Gastrocnemius medialis (tissue), 4 donors: ENCODE measurements around the gene CSF3. TPM values are rescaled to one million over a fixed set of nuclear protein-coding genes. Genes with fewer than 3 reads are reported as not detected.
A peak's percentile ranks its signal among the peaks of the same experiment; 100 is the strongest.

Source experiments
- ATAC-seq, 2 donors: fragments of 150-250 bp; one replicate each; pipeline ENCODE4 v1.9.1; 2016
- DNase-seq, 2 donors: peaks; one replicate each; pipeline ENCODE4 v3.0.0-alpha.2; 2019
- H3K27ac ChIP-seq, 4 donors: fragments of 200-600 bp; sonication (generic); 1 replicate in 1 of 4; 2 replicates in 3 of 4; pipeline ENCODE4 v1.5.1; 2016 to 2018; ENCODE audit warnings: mild to moderate bottlenecking in 2 of 4, moderate library complexity in 1 of 4
- H3K27me3 ChIP-seq, 3 donors: fragments of 200-600 bp; sonication (generic) in 2 of 3; 1 replicate in 1 of 3; 2 replicates in 2 of 3; pipeline versions ENCODE4 v1.5.1 to v1.6.0; 2016 to 2019; ENCODE audit warnings: mild to moderate bottlenecking in 1 of 3, moderate library complexity in 1 of 3
- H3K36me3 ChIP-seq, 2 donors: fragments of 200-600 bp; sonication (generic) in 1 of 2; one replicate each; pipeline ENCODE4 v1.5.1; 2017 to 2018
- H3K4me1 ChIP-seq, 2 donors: fragments of 200-600 bp; sonication (generic) in 1 of 2; one replicate each; pipeline ENCODE4 v1.5.1; 2016 to 2017; ENCODE audit warnings: mild to moderate bottlenecking in 2 of 2
- H3K4me3 ChIP-seq, 4 donors: fragments of 200-600 bp; sonication (generic) in 3 of 4; 1 replicate in 1 of 4; 2 replicates in 3 of 4; pipeline ENCODE4 v1.5.1; 2016 to 2019; ENCODE audit warnings: mild to moderate bottlenecking in 2 of 4
- H3K9me3 ChIP-seq, 3 donors: fragments of 200-600 bp; sonication (generic) in 2 of 3; 1 replicate in 1 of 3; 2 replicates in 2 of 3; pipeline ENCODE4 v1.5.1; 2016 to 2019
- POLR2A ChIP-seq, 2 donors: fragments of 450-650 bp; IDR thresholded peaks; one replicate each; pipeline ENCODE4 v1.6.1; 2017; ENCODE audit warnings: antibody characterized with exemption in 2 of 2, mild to moderate bottlenecking in 2 of 2, moderate library complexity in 2 of 2
- in situ Hi-C, 4 donors: fragments of 200-750 bp; cut with MboI; loops; one replicate each; pipeline versions ENCODE4 v1.15.0 to v1.8.0; 2017; ENCODE audit warnings: low sequenced_read_pairs in 4 of 4
- intact Hi-C: fragments of 100-400 bp; cut with DNase I; formaldehyde crosslinking; loops from one replicate; pipeline ENCODE4 v1.15.1; 2023; ENCODE audit warnings: low total_unique reads
- total RNA-seq, 4 donors: library from RNA; depleted of rRNA; stranded (reverse); fragments of >200 nt; gene quantifications; one replicate each; pipeline versions ENCODE4 v1.1.0 to v1.2.3, GENCODE V29; 2016
- TF ChIP-seq, protein P1 (sequence below), 5 experiments: fragments of 450-650 bp in 3 of 5; fragments of 200-600 bp in 2 of 5; sonication (generic) in 2 of 5; IDR thresholded peaks in 4 of 5; conservative IDR thresholded peaks in 1 of 5; 1 replicate in 4 of 5; 2 replicates in 1 of 5; pipeline ENCODE4 v1.5.1; 2016 to 2019; ENCODE audit warnings: antibody characterized with exemption in 5 of 5, mild to moderate bottlenecking in 3 of 5, moderate library complexity in 3 of 5

The CSF3 gene
- total RNA-seq, 4 donors from 2014 or later, result 11.4 to 20.6 (median 16.3) TPM

DNA sequence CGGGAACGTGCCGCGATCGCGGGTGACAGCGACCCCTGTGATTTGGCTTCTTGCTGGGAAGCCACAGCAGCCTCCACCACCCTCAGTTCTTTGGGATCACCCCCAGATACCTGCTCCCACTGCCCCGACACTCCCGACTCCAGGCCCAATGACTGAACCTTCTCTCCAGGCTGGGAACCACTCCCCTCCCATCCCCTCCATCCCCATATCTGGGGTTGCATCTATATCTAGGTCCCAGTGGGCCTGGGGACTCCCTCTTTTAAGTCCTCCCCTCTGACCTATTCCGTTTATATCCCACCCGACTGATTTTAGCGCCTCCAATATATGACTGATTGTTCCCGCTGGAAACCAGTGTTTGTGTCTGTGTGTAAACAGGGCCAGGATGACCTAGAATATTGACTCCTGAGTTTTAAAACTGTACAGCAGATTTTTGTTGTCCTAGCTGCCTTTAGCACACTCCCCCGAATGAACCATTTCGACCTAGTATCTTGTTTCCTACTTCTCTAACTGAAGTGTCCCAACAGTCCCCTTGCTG, 34.0 kb upstream of the CSF3 start:
- peaks cover 0 to 22% of the 10 kb centered on the region in 2 donors for H3K36me3 ChIP-seq
- peaks cover 0 to 5% (median 2%) of the 10 kb centered on the region in 3 donors for H3K27me3 ChIP-seq
- in situ Hi-C loops (no loop called here), intact Hi-C loops (loop anchor here (2.0 to 5.0 kb wide), 2 partner anchors 54 to 109 kb away; partner anchors contain the start of genes LRRC3C and ORMDL3)
- peak in 1 of 2 donors; percentile 2 for ATAC-seq
- peaks cover 18 to 22% of the 10 kb centered on the region in 2 donors for H3K4me1 ChIP-seq
- H3K9me3 ChIP-seq, result no peaks in the 10 kb centered on the region
- DNase-seq, result no peak
- H3K27ac ChIP-seq, result peak overlapping the region; percentile 94 to 99 (median 96)
- H3K4me3 ChIP-seq, result peak overlapping the region; percentile 88 to 98 (median 94)
- TF ChIP-seq, protein P1, sequence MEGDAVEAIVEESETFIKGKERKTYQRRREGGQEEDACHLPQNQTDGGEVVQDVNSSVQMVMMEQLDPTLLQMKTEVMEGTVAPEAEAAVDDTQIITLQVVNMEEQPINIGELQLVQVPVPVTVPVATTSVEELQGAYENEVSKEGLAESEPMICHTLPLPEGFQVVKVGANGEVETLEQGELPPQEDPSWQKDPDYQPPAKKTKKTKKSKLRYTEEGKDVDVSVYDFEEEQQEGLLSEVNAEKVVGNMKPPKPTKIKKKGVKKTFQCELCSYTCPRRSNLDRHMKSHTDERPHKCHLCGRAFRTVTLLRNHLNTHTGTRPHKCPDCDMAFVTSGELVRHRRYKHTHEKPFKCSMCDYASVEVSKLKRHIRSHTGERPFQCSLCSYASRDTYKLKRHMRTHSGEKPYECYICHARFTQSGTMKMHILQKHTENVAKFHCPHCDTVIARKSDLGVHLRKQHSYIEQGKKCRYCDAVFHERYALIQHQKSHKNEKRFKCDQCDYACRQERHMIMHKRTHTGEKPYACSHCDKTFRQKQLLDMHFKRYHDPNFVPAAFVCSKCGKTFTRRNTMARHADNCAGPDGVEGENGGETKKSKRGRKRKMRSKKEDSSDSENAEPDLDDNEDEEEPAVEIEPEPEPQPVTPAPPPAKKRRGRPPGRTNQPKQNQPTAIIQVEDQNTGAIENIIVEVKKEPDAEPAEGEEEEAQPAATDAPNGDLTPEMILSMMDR (IDR thresholded peaks at IDR 0.05 in 4 of 5, conservative IDR thresholded peaks at IDR 0.05 in 1 of 5), result no peak
- no peak for TF ChIP-seq POLR2A (IDR thresholded peaks at IDR 0.05)

- H3K4me1 ChIP-seq, result peaks cover 18 to 22% of the 10 kb centered on the region in 2 donors
- TF ChIP-seq, protein P1 (IDR thresholded peaks at IDR 0.05 in 4 of 5, conservative IDR thresholded peaks at IDR 0.05 in 1 of 5), result no peak
- TF ChIP-seq POLR2A (IDR thresholded peaks at IDR 0.05), result no peak
- peak overlapping the region; percentile 88 to 98 (median 94) for H3K4me3 ChIP-seq
- no peak for ATAC-seq
- H3K9me3 ChIP-seq, result no peaks in the 10 kb centered on the region
- no peak for DNase-seq
- in situ Hi-C loops (no loop called here), intact Hi-C loops (loop anchor here (2.0 to 5.0 kb wide), 2 partner anchors 55 to 110 kb away; partner anchors contain the start of genes LRRC3C and ORMDL3)
- peaks cover 0 to 28% of the 10 kb centered on the region in 2 donors for H3K36me3 ChIP-seq
- peak overlapping the region; percentile 94 to 99 (median 96) for H3K27ac ChIP-seq
- peaks cover 0 to 2% (median under 1%) of the 10 kb centered on the region in 3 donors for H3K27me3 ChIP-seq
Measured at GRCh38 chr17:39981766-39982375, 33.4 kb upstream of the CSF3 start.

- intact Hi-C loops (no loop called here), in situ Hi-C loops (no loop called here)
- H3K27me3 ChIP-seq, result no peaks in the 10 kb centered on the region
- TF ChIP-seq, protein P1 (IDR thresholded peaks at IDR 0.05 in 4 of 5, conservative IDR thresholded peaks at IDR 0.05 in 1 of 5), result no peak
- no peak for TF ChIP-seq POLR2A (IDR thresholded peaks at IDR 0.05)
- ATAC-seq, result peak in 1 of 2 donors; percentile 78
- no peak overlapping the region for H3K4me3 ChIP-seq
- peaks cover 0 to 93% of the 10 kb centered on the region in 2 donors for H3K36me3 ChIP-seq
- no peaks in the 10 kb centered on the region for H3K9me3 ChIP-seq
- peaks cover 1 to 3% of the 10 kb centered on the region in 2 donors for H3K4me1 ChIP-seq
- peak overlapping the region in 3 of 4 donors; percentile 5 to 63 (median 57) for H3K27ac ChIP-seq
- DNase-seq, result no peak
Measured at GRCh38 chr17:39988206-39988810, 26.9 kb upstream of the CSF3 start.

- DNase-seq (no peak), ATAC-seq (no peak)
- Histone ChIP-seq H3K27ac (no peak overlapping the region), H3K9me3 (no peaks in the 10 kb centered on the region), H3K4me1 (no peaks in the 10 kb centered on the region), H3K27me3 (no peaks in the 10 kb centered on the region), H3K36me3 (peaks cover 0 to 86% of the 10 kb centered on the region in 2 donors), H3K4me3 (no peak overlapping the region)
- in situ Hi-C loops (no loop called here), intact Hi-C loops (no loop called here)
- TF ChIP-seq, protein P1 (IDR thresholded peaks at IDR 0.05 in 4 of 5, conservative IDR thresholded peaks at IDR 0.05 in 1 of 5), result no peak
- no peak for TF ChIP-seq POLR2A (IDR thresholded peaks at IDR 0.05)
Measured at GRCh38 chr17:39994448-39994847, 20.8 kb upstream of the CSF3 start.
